NCI-H2196 (cell line): Measurements from ENCODE around the gene SCN9A.
"Not testable (repeated sequence)": the region's sequence is repeated elsewhere in the genome, so short reads cannot be mapped to it uniquely, and the experiment has no call there.

Experiments used
- DNase-seq: peaks from one replicate; lab custom pipeline; 2025; ENCODE audit not compliant: unreplicated experiment; lab: John Stamatoyannopoulos, UW

SCN9A gene

GRCh38 chr2:166376488-166376828 lies 714 bp upstream of the SCN9A start:
- DNase-seq, result no peak

DNA sequence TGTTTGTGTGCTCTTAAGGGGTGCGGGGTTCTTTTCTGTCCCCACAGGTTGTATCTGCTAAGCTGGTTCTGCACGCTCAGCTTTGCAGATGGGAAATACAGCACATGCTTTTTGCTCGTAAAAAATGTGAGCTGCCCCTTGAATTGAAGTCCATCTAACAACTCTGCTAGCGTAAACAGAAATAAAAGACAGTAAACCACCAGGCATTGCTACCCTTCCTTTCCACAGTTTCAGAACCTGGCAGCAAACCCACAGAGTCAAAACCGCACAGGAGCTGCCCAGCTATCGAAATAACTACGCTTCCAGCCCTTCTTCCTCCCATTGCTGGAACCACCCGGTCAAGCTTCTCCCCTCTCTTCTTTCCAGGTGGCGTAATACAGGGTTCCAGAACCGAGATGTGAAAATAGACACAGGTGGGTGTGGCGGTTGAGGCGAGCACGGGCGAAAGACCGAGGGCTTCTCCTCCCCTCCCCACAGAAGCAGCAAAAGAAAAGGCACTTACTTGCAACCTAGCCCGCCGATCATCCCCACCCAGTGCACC lies 479 bp downstream of the SCN9A start:
- peak; percentile 34 for DNase-seq

GRCh38 chr2:166373951-166374350 lies 1.8 kb downstream of the SCN9A start:
- peak; percentile 14 for DNase-seq

DNA sequence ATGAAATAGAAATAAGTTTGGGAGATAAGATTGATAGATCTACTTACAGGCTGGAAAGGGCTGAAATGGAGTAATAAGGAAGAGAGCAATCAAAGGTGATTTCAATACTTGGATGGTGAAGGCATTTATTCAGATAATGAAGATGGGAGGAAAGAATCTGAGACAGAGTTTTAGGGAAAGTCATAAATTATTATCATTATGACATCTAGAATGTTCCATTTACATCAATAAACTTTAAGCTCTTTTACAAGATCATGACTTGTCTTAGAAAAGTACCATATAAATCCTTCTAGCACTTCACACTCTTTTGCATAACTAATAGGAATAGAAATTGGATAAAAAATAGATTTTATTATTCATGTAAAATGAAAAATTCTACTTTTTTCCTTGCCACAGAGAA lies 2.2 kb downstream of the SCN9A start:
- no peak for DNase-seq

DNA sequence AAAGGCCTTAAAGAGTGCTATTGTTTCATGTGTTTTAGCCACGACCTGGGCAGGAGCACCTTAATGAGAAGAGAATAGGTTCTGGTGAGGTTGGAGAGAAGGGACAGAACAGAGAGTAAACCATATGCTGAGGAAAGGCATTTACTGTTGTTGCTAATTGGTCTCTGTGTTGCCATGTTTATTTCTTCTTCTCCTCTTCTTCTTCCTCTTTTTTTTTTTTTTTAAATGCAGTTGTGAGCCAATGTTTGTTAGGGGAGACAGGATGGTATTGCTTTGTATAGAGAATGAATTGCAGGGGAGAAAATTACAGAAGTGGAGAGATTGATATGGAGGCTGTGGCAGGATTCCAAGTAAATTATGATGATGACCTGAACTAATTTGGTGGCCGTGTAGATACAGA lies 2.6 kb downstream of the SCN9A start:
- no peak for DNase-seq

DNA sequence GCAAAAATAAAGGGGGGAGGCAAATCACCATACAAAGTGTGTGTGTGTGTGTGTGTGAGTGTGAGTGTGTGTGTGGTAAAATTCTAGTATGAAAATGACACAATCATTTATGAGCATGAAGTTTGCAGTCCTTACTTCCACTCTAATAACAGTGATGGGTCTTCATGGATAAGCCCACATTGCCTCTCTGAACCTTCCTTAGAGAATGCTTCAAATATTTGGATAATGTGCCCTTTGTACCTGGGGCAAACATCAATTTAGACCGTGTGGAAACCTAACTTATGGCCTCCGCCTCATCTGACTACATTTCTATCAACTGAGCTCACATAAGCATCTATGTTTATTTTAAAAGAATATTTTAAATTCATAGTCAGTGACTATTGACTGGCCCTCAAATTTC lies 3.7 kb downstream of the SCN9A start:
- DNase-seq, result no peak

DNA sequence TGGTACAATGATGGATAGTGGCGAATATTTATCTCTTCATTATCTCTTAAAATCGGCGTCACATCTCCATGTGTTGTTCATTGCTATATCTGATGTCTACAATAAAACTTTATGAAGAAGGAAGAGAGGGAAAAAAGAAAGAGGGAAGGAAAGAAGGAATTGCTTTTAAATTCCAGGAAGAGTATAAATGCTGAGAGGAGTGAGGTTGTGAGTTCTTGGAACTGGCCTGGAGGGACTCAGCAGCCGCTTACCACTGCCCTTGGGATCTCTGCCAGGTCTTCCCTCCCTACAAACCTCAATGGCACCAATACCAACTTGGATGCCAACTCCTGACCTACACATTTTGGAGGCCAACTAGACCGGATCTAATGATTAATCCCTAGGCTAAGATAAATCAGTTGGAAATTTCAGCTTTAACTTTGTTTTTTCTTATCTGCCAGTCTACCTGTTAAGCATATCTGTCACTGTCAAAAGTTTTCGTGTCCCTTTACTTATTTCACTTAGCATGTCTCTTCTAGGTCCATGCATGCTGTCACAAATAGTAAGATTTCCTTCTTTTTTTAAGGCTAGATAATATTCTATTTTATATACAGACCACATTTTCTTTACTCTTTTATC lies 9.8 kb downstream of the SCN9A start:
- no peak for DNase-seq

DNA sequence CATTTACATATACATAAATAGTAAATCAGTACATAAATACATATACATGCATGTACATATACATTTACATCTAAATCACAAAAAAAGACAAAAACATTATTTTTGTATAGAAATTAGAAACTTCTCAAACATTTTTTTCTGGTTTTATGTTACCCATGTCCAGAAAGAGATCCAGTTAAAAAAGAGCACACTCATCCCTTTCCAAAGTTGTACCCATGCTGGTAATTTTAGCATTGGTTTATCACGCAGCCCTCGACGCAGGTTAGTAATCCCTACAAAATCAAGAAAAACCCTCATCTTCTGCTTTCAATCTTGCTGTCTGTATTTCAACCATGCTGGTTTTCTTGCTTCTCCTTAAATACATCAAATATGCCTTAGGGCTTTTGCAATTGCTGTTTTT lies 10.5 kb downstream of the SCN9A start:
- no peak for DNase-seq

GRCh38 chr2:166364476-166365161 lies 11.1 kb downstream of the SCN9A start:
- DNase-seq, result no peak

GRCh38 chr2:166361351-166362153 lies 14.2 kb downstream of the SCN9A start:
- DNase-seq, result peak; percentile 3

DNA sequence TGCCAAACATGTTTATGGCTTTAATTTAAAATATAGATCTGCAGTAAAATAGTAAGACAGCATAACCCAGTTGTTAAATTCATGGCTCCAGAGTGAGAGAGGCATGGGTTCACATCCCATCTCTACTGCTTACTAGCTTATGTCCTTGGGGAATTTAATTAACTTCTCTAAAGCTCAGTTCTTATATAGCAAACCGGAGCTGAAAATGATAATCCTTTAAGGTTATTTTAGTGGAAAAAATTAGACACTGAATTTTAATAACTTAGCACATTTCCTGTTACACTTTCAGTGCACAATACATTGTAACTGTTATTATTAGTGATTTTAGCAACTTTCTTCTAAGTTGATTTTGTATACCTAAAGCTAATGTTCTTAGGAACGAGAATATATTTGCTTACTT lies 14.8 kb downstream of the SCN9A start:
- DNase-seq, result no peak

- no peak for DNase-seq
These were observed 15.3 kb downstream of the SCN9A start for GRCh38 chr2:166360426-166360825.

DNA sequence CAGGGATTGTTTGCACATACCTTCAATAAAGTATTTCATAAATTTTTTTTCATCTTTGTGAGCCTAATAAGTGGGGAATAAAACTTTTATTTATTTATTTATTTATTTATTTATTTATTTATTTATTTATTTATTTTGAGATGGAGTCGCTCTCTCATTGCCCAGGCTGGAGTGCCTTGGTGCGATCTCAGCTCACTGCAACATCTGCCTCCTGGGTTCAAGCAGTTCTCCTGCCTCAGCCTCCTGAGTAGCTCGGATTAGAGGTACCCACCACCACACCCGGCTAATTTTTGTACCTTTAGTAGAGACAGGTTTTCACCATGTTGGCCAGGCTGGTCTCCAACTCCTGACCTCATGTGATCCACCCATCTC lies 17.8 kb downstream of the SCN9A start:
- DNase-seq, result not testable (repeated sequence)

DNA sequence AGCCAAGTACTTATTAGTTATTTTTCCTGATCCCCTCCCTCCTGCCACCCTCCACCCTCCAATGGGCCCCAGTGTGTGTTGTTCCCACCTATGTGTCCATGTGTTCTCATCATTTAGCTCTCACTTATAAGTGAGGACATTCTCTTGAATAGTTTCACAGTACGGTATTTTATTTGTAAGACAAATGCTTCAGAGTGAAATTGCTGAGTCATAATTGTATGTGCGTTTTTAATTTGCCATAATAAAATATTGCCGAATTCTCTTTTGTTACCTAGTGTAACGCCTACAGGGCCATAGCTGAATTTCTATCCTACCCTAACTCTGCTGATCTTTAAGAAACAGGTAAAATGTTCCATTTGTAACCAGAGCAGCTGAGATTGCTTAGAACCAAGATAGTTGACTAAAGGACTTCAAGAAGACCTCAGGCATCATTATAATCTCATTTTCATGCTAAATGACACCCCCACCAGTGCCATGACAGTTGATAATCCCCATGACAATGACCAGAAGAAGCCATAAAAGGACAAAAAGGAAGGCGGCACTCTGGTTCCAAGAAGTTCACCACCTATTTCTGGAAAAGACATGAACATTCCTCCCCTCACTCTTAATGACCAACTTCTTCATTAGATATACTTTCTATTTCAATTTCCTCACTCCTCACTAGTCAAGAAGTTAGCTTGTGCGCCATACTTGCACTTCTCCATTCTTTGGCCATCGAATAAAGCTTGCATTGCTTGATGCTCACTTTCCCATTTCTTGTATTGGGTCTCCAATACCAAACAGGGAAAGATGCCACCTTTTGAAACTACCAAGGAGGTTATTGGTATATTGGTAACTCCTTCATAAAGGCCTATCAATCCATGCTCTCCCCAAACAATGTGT lies 18.4 kb downstream of the SCN9A start:
- DNase-seq, result no peak

DNA sequence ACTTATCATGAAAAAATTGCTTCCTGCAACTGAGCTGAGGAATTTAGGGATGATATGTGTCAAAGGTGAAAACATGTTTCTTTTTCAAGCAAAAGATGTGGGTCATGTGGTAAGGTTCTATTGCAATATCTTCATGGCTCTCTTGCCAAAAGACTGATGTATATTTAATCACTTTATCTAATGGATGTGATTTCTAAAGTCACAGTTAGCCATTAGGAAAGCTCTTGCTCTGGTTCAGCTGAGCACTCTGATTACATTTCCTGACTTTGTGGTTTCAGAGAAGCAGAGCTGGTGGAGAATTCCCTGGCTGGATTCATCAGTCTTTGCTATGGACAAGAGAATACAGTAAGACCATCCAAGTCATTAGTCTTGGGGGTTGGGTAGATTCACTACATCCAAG lies 24.4 kb downstream of the SCN9A start:
- DNase-seq, result no peak

DNA sequence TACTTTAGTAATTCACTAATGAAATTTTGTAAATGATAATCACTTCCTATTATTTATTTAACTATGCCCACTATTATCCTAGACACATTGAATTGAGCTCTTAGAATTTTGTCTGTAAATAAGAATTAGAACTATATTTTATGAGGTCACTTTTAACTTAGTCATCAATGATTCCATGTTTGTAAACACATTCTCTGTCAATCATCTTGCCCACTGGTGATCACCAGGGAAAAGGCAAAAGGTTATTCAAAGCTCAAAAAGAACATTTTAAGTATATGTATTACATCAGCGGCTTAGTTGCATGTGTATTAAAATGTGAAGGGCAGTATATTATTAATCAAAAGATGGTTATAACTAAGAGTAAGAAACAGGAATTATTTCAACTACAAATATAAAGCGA lies 25.2 kb downstream of the SCN9A start:
- DNase-seq, result no peak

DNA sequence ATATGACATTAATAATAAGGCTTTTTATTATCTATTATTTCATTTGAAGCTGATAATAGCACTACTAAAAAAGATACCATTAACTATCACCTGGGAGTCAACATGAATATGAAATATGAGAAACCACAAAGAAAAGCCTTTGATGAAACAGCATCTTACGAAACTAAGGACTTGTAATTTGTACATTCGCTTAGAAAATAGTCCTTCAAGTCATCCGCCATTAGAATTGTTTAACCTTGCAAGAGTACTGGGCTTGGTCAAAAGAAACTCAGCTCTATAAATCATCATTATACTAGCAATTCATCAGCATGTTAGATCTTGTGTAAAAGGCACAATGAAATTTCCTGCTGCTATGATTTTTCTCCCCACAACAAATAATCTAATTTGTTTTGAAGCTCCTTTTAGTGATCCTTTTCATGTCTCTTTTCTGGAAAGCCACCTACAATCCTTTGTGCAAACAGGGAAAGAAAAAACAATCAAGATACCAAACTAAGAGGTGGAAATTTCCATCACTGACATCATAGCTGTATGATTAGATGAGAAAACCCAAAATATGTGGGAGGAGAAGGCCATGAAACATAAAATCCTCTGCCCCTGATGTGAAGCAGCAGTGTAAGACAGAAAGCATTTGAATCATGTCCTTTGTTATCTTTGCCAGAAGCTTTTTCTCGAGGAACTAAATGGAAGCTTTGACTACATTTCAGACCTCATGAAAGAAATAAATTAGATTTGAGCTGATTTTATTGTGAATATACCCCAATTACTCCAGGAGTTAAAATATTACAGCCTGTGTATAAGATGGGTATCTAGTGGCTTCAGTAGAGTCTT lies 31.2 kb downstream of the SCN9A start:
- DNase-seq, result no peak

- no peak for DNase-seq
These were observed 32.3 kb downstream of the SCN9A start for GRCh38 chr2:166343467-166343866.

DNA sequence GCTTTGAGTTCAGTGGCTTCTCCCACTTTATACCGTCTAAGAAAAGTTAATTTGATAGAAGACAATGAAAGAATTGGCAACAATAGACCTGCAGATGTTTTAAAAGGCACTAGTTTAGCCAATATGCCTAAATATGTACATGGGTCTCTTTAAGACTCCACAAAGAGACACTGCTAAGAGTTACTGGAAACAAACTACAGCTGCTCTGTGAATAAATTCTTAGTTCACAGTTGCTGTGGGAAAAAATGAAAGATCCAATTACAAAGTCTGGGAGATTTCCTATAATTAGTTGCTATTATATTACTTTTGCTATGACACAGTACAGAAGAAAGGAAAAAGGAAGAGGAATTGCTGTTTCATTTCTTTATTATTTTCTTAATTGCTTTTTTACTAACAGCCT lies 34.3 kb downstream of the SCN9A start:
- no peak for DNase-seq

GRCh38 chr2:166338831-166339339 lies 36.9 kb downstream of the SCN9A start:
- no peak for DNase-seq
